Islet precursor cell (in vitro differentiated cells): ENCODE results near the gene ZNF23.
"Not testable (repeated sequence)": the region's sequence is repeated elsewhere in the genome, so short reads cannot be mapped to it uniquely, and the experiment has no call there.

Source experiments
- DNase-seq: peaks from one replicate; pipeline ENCODE4 v3.0.0-alpha.2; 2018

ZNF23 gene

DNA sequence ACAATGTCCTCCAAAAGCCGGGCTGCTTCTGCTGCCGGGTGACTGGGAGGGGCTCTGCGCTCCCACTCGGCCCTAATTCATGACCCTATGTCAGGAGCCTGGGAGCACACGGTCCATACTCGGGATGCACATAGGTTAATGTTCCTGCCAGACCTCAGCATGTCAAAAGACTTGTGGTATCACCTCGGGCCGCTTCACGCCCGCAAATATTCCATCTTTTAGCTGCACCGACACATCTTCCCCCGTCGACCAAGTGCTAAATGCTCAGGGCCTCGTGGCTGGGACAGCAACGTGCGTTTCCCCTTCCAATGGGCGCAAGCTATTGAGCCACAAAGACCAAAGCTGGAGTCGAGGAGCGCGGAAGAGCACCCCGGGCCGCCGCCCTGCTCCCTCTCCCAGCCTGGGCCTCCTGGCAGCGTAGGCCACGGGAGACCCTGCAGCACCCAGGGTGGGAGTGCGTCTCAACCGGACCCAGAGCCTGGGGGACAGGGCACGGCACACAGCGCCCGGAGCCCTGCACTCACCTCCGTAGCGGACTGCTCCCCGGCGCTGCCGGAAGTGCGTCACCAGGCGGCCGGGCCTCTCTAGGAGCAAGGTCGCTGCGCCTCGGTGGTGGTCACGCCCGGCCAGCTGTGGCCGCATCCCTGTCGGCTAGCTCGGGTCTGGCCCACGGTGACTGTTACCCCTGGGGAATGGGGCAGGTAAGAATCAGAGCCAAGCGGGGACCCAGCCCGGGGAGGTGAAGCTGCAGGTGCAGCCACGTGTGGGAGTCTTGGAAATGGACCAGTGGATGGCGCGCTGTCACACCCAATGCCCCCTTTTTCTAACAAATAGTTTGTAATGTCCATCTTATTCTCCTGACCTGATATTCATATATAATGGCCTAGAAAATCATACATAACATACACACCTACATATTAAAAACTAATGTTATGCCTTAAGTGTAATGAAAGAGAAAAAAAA lies at the start of gene ZNF23:
TSS of gene ZNF23 (minus strand) at position 562 of the 963 bp plus-strand sequence. CDS start 5,451 bp downstream, outside the sequence.
- peak; percentile 87 for DNase-seq

DNA sequence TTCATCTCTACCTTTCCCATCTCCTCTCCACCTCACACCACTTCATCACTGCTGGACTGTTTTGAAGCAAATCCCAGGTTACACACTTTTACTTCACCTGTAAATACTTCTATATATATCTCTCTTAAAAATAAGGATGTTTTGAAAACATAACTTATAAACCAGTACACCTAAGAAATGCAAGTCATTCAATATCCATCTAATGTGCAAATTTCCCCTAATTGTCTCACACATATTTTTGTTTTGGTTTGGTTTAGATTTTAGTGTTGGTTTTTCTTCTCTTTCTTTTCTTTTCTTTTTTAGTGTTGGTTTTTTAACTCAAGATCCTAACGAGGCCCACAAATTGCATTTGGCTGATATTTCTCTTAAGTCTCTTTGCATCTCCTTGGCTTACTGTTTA lies 45.0 kb upstream of the ZNF23 start:
- no peak for DNase-seq

DNA sequence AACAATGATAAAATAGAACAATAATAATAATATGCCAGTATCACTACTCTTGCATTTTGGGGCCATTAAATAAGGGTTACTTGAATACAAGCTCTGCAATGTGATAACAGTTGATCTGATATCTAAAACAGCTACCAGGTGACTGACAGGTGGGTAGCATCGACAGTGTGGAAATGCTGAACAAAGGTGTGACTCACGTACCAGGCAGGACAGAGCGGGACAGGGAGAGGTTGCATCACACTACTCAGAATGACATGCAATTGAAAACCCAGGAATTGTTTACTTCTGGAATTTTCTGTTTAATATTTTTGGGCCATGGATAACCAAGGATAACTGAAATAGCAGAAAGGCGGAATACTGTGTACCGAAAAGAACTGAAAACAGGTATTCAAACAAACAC lies 42.9 kb upstream of the ZNF23 start:
- no peak for DNase-seq

DNA sequence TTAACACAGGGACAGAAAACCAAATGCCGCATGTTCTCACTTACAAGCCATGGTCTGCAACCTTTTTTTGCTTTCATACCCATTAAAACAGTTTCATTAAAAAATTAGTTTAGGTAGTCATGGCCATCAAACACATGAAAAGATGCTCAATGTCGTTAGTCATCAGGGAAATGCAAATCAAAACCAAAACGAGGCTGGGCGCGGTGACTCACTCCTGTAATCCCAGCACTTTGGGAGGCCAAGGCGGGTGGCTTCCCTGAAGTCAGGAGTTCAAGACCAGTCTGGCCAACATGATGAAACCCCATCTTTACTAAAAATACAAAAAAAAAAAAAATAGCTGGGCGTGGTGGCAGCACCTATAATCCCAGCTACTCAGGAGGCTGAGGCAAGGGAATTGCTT lies 42.0 kb upstream of the ZNF23 start:
- not testable (repeated sequence) for DNase-seq

DNA sequence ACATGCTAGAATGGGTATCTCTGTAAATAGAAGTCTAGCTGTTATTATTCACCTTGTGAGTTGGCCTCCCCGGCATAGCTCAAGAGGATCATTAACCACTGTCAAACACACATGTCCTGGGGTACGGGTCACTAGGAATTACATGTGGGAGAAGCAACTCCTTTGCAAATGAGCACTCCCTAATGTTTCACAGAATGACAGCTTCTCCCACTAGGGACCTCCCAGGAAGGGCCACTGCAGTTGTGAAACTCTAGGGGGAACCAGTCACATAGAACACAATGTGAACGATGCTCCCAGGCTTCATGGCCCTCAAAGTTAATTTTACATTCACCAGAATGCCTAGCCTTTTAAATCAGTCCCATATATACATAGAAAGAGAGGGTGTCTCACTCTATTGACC lies 39.5 kb upstream of the ZNF23 start:
- DNase-seq: no peak

DNA sequence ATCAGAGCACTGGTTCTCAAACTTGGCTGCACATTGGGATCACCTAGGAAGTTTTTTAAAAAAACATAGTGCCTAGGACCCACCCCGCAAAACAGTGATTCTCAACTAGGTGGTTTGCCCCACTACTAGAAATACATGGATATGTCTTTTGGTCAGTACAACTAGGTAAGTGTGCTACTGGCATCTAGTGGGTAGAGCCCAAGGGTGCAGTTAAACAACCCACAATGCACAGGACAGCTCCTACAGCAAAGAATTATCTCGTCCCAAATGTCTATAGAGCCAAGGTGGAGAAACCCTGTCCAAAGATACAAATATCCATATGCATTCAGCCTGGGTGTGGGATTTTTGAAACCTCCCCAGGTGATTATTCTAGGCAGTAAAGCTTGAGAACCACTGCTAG lies 38.9 kb upstream of the ZNF23 start:
- DNase-seq: no peak

DNA sequence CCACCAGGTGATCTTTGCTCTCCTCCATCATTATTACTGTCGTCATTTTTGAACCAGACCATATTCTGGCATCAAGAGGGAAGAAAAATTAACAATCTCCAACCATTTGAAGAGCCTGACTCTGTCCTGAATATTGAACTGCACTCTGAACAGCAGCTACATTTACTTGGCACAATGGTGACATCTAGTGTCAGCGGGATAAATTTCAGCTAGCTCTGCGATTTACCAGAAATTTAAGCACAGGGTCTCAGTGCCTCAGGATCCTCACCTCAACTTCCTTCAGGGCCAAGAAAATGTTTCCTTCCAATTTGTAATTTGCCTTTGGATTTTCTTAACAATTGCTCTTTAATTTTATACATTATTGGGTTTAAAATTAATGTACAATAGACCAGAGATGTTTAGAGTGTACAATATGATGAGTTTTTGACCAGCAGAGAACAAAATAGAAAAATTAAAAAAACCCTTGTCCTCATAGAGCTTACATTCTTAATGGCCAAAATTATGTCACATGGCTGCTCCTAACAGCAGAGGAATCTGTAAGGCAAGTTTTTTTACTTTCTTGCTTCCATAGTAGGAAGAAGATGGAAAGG lies 37.8 kb upstream of the ZNF23 start:
- DNase-seq: peak; percentile 68

DNA sequence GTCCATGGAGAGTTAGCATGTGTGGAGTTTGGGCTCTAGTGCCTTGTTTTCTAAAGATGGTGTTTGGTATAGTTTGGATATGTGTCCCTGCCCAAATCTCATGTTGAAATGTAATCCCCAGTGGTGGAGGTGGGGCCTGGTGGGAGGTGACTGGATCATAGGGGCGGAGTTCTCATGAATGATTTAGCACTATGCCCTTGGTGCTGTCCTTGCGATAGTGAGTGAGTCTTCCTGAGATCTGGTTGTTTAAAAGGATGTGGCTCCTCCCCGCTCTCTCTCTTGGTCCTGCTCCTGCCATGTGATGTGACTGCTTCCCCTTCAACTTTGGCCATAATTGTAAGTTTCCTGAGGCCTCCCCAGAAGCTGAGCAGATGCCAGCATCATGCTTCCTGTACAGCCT lies 36.0 kb upstream of the ZNF23 start:
- DNase-seq: no peak

DNA sequence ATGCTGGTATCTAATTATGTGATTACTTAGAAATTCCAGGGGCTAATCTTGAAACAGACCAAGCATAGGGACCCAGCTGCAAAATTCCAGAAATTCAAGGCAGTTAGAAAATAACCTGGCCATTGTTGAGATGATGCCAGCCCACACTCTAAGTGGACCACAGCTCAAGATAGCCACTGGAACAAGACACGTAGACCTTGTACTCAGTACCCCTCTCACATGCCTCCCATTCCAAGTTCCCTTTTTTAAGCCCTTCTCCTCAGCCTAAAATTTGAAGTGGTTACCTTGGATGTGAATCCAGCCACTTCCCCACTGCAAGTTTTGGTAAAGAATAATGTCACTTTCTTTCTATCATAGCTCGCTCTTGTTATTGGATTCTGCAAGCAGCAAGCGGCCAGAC lies 31.2 kb upstream of the ZNF23 start:
- DNase-seq: no peak

DNA sequence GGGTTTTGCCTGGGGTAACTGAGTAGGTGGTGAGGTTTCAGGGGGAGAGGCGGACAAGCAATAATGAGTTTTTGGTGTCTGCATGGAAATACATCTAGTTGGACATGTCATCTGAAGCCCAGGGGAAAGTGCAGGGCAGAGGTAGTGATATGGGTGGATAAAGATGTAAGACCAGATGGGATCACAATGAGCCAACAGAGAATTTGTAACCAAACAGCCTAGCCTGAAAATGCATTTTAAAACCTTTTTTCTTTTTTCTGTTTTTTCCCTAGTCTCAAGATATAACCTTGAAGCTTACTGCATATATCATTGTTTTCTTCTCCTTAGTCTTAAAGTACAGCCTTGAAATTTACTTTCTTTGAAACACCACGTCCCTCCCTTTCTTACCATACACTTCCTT lies 30.7 kb upstream of the ZNF23 start:
- no peak for DNase-seq

DNA sequence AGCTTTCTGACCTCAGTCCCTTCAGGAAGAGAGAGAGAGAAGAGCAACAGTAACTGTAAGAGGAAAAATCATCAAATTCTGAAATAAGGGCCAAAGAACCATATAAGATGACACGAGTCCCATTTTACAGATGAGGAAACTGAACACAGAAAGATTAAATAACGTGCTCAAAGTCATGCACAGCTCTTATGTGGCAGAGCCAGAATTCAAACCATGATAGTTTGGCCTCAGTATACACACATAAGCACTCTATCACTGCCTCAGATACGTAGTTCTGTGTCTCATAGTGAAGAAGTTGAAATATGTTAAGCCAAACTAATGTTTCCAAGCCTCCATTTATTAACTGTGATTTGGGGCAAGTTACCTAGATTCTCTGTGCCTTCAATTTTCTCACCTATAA lies 29.0 kb upstream of the ZNF23 start:
- no peak for DNase-seq

DNA sequence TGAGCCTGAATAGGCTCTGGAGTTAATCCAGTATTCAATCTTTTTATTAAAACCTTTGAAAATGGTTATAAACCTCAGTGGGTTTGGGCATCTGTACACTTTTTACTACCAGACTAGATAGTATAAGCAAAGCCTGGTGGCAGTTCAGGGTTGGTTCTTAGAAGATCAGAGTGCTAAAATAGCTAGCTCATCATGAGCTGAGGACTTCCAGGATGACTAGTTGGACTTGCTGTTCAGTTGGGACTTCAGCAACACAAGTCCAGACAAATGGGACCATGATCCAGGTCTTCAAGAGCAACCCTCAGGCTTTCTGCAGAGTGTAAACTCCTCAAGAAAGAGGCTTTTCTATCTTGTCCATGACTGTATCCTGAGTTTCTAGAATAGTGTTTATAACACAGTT lies 28.3 kb upstream of the ZNF23 start:
- DNase-seq: no peak

DNA sequence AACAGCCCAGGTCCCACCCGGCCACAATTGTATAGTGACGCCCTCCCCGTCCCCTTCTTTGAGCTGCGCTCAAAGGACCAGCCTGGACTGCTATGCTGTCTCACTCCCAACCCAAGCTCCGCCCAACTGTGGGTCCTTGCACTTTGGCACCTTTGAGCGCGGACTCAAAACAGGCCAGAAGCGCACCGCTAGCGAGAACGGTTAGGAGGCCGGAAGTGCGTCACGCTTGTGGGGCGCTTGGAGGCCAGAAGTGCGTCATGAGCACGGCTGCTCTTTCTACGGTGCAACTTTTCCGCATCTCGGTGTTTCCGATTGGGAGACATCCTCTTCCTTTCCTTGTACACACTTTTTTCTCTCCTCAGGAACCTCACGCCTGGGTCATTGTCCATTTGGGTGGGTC lies 27.1 kb upstream of the ZNF23 start, which contains the start of gene ZNF19:
TSS of gene ZNF19 (minus strand) at position 203 of the 400 bp plus-strand sequence. CDS start 7,210 bp downstream, outside the sequence.
- no peak for DNase-seq

DNA sequence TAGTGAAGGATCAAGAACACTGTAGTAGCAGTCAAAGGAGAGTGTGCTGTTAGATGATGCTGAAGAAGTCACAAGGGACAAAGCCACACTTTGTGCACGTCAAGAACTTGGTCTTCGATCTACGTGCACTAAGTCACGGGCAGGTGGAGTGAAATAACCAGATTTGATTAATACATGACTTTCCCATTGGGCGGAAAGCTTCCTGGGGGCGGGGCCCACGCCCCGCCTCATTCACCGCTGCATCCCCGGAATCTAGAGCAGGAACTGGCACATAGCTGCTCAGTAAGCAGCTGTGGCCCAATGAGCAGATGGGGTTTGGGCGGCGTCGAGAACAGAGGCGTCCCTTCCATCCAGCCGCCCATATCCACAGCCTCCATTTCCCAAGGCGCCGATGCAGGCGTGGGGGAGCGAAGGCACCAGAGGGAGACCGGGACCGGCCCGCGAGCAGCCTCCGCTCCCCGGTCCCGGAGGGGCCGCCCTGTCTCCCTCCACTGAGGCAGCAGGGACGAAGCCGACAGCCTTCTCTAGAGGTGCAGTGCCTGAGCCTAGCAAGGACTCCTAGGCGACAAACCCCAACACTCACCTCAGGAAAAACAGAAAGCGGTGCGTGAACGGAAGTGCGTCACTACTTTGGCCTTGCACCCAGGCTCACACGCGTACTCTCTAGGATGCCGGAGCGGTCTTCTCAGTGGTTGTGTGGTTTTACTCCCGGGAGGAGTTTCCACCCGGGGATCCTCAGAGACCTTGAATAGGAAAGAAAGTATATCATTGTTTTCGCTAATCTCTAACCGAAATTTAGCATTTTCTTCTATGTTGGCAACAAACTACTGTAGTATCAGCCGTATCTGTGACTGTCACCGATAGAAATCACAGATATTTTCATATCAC lies 22.2 kb upstream of the ZNF23 start:
- DNase-seq: peak; percentile 85

DNA sequence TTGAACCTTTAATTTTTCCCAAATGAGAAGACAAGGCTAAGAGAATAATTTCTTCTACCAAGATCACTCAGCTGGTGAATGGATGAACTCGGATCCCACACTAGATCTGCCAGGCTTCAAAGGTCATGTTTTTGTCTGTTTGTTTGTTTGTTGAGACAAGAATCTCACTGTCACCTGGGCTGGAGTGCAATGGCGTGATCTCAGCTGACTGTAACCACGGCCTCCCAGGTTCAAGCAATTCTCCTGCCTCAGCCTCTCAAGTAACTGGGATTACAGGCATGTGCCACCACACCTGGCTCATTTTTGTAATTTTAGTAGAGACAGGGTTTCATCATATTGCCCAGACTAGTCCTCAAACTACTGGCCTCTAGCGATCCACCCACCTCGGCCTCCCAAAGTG lies 20.5 kb upstream of the ZNF23 start:
- no peak for DNase-seq

DNA sequence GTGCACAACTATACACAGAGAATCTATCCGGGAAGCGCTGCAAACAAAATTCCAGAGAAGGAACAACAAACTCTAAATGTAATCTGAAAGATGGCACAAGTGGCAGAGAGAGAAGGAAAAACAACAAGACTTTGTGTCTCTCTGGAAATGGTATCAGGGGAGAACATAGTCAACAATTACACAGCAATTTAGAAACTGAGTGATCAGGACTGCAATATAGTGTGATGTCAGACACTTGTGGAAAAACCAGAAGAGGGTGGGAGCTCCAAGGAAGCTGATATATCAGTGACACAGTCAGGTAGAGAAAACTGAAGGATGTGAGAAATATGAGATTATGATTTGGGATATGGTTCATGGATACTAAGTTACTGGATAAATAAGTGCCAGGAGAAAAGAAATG lies 18.9 kb upstream of the ZNF23 start:
- no peak for DNase-seq

DNA sequence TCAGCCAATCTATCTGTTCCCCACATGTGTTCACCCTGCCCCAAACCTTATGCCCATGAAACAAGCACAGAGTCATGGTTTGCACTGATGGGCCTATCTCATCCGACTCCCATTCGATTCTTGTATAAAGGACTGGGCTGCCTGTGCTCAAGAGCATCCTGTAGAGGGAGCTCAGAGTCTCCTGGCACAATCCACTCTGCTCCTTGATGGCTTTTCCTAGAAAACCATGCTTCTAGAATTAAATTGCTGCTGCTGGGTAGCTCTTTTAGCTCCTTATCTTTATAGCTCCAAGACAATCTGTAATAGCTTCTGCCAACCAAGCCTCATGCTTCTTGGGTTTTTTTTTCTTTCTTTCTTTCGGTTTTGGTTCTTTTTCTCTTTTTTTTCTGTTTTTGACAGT lies 17.4 kb upstream of the ZNF23 start:
- DNase-seq: peak; percentile 72

DNA sequence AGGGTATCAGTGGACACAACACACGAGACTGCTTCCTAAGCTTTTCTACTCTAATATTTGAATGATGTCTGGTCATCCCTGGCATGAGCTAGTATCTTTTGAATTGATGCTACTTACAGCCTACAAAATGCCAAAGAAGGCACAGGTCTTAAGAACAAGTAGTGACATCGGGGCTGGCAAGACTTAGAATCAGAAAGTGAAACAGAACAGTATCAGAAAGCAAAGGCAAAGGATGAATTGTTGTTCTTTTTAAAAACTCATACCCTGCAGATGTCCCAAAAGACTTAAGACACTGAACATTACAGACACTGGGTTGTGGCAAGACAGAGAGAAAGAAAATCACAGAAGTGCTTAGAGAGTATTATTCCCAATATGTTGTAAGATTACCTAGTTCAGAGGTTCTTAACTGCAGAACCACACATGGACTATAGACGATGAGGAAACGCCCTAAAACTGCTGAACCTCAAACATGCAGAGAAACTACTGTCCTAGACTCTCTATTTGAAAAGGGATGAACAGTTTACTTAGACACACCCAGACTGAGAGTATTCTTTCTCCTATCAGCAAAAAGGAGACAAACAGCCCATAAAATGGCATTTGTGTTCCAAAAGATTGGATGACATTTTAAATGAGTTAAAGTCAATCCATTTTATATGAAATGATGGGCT lies 14.5 kb upstream of the ZNF23 start:
- DNase-seq: peak; percentile 1

DNA sequence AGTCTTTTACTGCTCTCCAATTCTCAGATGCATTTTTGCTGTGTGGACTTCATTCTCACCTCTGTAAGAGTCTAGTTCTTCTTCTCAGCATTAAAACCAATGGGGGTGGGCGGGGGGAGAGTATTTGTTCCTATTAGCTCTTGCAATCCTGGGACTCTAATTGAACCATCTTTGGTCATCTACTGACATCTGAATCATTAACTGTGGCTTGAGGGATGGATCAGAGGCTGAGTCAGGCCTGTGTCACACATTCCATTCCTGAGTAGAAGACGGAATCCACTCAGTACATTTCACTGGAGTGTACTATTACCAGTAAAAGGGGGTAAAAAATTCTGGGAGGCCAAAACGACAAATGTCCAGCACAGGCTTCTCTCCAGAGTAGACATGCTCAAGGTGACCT lies 12.8 kb upstream of the ZNF23 start:
- DNase-seq: peak; percentile 77

DNA sequence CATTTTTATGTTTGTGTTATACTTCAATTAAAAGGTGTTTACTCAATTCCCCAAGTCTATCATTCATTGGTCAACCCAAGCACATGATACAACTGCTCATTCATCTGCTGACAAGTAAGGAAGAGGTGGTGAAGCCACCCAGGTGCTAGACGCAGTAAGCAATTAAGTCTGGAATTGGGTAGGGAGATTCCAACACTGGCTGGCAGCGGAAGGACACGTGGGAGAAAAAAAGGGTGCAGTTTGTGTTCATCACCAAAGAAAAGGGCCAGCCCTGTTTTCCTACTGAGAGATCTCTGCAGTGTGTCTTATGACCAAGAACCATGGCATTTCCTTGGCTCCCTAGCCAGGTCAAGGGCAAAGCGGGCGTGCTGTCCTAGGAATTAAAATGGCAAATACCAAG lies 11.8 kb upstream of the ZNF23 start:
- DNase-seq: peak; percentile 14

DNA sequence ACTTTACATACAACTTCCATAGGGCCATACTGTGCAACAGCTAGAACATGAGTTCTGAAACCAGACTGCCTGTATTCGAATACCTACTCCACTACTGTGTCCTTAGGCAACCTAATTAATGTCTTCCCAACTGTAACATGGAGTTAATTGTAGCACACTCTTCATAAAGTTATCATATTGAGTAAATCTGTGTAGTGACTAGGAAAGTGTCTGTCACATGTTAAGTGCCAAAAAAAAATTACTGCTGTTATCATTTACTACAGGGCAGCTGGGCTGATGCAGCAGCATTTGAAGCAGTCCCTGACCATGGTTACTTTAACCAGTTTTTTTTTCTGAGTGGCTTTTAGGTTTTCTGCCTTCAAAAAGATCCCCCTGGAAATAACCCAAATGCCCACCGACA lies 10.9 kb upstream of the ZNF23 start:
- no peak for DNase-seq

DNA sequence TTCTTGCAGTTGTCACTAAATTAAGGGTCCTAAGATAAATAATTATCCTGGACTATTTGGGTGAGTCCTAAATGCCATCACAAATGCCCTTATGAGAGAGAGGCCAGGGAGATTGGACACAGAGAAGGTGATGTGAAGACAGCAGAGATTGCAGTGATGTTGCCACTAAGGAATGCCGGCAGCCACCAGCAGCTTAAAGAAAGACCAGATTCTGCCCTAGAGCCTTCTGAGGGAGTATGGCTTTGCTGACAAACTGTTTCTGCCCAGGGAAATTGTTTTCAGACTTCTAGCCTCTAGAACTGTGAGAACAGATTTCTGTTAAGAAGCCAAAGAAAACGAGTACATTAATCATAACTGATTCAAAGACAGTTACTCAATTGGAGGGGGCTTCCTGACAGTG lies 10.0 kb upstream of the ZNF23 start:
- DNase-seq: no peak

DNA sequence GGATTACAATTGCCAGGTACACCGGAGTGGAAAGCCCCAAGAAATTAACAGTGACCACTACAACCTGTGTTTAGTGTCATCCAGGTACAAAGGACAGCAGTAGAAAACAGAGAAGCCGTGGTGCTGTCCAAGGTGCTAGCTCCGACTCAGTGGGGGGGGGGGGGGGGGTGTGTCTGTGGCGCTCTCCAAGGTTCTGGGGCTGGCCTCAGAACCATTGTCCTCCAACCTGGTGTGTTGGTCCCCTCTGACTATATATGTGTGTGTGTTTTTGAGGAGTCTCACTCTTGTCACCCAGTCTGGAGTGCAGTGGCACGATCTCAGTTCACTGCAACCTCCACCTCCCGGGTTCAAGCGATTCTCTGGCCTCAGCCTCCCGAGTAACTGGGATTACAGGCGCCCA lies 5.8 kb upstream of the ZNF23 start:
- DNase-seq: peak; percentile 87
